Endothelial cell of hepatic sinusoid (primary cell): ENCODE data around the gene KL.

Source experiments
- in situ Hi-C: cut with HindIII; loops from 2 replicates; pipeline ENCODE4 v1.10.0; 2017; ENCODE audit warnings: low sequenced_read_pairs

The KL gene

DNA sequence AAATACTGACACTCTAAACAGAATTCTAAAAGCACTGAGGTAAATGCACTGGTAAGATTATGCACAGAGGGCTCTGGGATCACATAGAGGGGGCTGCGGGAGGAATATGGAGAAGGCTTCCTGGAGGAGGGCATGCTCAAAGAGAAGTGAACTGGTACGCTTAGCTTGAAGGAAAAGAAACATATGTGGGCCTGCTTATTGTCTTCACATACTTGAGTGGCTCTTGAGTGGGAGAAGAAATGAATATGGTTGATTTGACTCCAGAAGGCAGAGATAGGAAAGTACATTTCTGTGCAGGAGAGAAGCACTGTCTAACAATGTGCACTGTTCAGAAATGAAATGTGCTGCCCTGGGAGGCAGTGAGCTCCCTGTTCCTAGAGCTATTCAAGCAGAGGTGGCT, 91.1 kb downstream of the KL start:
- in situ Hi-C loops: no loop called here

DNA sequence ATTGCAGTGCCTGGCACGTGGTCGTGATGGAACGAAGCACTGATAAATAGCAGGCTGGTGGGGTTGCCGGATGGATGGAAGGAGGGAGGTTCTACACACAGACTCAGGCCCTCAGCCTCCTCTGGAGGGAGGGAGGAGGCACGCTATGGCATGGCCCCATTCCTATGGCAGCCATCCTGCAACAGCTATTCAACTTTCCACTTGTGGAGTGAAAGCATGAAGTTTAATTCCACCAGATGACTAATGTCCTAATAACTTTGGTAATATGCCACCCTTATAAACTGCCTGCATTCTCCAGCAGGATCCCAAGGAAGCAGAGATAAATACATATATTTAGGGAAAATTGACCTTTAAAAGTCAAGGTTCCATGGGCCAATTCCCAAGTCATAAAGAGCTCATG, 92.4 kb downstream of the KL start:
- in situ Hi-C loops: no loop called here

DNA sequence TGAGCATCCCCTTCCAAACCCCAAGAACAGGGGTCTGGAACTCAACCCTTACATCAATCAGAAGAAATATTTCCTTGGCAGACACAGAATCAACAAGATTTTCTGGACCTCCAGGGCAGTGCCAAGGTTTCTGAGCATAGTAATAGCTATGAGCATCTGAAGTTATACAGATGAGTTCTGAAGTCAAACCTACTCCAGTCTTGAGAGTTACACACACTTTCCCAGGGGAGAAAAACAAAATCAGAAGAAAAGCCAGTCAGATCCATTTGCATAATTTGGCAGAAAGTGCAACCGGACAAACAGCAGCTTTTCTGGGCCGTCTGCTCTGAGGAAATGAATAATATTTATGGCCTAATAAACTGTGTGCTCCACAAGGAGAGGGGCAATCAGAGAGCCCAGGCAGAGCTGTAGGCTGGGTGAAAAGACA, 93.1 kb downstream of the KL start:
- in situ Hi-C loops: no loop called here

DNA sequence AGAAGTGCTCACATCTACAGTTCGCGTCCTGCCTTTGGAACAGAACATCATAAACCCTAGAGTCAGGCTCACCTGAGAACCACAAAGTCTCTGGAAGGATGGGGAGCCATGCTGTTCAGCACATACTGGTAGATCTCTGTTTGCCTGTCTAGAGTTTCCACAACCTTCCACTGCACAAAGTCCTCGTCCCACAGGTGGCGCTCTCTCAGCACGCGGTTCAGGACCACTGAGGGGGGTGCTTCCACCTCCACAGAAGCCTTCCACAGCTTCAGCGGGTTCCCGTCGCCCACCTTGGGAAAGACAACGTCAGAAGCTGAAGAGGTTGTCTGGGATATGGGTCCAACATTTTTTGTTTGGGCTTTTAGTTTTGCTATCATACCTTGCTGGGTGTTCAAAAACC, 93.6 kb downstream of the KL start:
- in situ Hi-C loops: loop anchor here (5.0 kb wide), 1 partner anchor 78 kb away; no protein-coding TSS in a partner anchor

DNA sequence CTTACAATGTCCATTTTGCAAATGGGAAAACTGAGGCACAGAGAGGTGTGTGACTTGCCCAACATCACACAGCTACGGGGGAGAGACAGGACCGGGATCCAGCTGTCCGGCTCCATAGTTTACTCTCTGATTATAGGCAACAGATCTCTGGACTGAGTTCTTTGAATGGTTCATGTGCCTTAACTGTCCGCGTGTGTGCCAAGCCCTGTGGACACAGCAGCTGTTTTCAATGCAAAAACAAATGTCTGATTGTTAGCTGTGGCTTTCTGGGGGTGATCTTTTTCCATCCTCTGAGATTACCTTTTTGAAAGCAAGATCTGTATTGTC, 94.1 kb downstream of the KL start:
- in situ Hi-C loops: loop anchor here (5.0 kb wide), 1 partner anchor 77 kb away; no protein-coding TSS in a partner anchor

DNA sequence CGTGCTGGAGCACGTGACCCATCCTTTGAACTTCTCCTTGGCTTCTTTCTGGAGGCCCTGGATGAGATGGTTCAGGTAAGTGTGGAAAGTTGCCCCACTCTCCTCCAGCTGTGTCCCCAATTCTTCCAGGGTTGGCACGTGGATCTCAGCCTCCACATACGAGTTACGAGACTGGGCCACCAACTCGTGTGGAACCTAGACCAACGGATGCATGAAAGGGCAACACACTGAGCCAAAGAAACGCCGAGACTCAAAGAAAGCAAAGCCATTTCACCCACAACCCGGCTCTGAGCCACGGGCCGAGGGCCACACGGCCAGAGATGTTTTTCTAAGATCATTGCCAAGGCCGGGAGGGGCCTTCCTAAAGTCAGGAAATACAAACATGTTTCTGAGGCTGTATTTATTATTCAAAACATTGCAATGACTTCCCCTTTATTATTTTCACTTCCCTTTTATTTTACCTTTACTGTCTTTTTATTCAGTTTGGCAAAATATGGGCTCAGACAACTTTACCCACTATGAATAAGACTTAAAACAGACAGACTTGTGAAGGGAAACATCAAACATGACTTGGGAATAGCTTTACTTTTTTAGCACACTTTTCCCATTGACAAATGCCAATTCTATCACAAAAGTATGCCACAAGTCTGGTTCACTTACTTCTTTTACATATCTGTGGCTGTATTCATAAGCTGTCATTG, 94.6 kb downstream of the KL start:
- in situ Hi-C loops: loop anchor here (5.0 kb wide), 1 partner anchor 76 kb away; no protein-coding TSS in a partner anchor

DNA sequence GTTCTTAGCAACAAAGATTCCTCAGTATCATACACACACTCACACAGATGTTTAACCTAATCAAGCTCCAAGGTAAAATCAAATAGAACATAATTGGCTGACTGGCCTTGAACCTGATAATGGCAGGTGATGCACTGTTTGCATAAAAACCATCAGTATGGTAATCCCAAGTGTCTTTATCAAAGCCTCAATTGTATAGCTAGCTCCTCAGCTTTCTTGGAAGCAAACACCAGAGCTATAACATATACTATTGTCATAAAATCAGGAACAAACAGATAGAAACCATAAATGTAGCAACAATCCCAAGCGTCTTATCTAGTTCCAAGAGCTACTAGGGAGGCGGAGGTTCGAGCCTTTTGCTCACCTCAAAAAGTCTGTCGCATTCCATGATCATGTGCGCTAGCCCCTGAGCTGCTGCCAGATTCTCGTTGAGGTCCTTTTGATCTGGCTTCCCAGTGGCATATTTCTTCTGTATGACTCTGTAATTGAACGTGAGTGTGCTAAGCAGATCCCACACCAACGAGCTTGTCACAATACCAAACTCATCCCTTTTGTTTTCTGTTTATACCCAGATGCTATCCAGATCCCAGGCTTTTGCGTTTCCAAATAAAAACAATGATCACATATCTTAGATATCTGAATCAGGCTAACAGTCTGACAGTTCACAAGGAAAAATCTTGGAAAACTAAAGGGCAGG, 95.3 kb downstream of the KL start:
- in situ Hi-C loops: loop anchor here (5.0 kb wide), 1 partner anchor 76 kb away; no protein-coding TSS in a partner anchor

DNA sequence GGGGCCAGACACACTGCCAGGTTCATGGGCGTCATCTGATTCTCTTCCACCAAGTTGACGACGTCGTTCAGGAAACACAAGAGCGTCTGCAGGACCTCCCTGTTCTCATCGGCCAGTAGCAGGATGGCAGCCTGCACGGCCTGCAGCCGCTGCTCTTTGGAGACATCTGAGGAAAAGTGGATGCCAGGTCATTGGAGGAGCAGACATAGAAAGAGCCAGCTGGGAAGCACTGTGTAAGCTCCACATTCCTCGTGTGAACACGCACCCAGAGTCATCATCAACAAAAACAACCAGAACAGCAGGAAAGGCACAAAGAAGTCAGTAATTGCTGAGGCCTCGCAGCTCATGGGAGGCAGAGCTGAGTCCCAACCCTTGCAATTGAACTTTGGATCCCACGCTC, 96.5 kb downstream of the KL start:
- in situ Hi-C loops: loop anchor here (5.0 kb wide), 1 partner anchor 75 kb away; no protein-coding TSS in a partner anchor

DNA sequence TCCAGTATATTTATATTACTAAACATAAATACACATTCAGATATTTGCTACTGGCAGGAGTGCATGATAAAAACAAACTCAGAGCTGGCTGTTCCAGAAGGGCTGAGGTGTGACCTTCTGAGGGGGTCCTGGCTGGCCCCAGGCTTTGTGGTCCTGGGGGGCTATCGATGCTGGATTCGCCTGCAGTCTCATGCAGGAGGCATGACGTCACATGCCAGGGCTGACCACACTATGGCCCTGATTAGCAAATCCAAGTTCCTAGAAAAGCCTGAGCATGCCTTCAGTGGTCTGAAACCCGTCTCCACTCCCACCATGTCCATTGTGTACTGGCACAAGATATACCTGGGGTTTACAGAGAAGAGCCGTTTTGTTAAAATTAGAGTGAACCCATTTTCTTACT, 97.9 kb downstream of the KL start:
- in situ Hi-C loops: loop anchor here (5.0 kb wide), 1 partner anchor 73 kb away; no protein-coding TSS in a partner anchor

DNA sequence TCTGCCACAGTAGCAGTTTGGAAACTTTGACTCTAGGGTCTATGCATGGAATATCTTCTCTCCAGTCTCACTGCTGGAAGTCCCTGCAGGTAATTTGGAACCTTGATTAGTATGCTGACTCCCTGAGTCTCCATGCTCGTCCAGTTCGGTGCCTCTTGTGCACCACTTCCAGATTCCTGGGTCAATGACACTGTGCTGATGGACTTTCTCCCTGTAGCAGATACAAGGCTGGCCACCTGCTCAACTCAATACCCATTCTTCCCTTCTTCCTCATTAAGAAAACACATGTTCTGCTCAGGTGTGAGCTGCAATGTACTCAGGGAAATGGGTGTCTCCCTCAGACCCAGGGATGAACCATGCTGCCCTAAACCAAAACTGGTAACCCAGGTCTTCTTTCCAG, 99.1 kb downstream of the KL start:
- in situ Hi-C loops: no loop called here
